GM12801 (cell line): ENCODE data around the gene P4HTM.

Experiments used
- TF ChIP-seq, protein P1 (sequence below): IDR thresholded peaks from one replicate; pipeline ENCODE4 v1.5.1; 2011; ENCODE audit warnings: control low read depth; ENCODE audit not compliant: insufficient read length; ENCODE audit errors: extremely low read depth

P4HTM gene

GRCh38 chr3:49029563-49029884, 39.5 kb downstream of the P4HTM start:
- TF ChIP-seq, protein P1, sequence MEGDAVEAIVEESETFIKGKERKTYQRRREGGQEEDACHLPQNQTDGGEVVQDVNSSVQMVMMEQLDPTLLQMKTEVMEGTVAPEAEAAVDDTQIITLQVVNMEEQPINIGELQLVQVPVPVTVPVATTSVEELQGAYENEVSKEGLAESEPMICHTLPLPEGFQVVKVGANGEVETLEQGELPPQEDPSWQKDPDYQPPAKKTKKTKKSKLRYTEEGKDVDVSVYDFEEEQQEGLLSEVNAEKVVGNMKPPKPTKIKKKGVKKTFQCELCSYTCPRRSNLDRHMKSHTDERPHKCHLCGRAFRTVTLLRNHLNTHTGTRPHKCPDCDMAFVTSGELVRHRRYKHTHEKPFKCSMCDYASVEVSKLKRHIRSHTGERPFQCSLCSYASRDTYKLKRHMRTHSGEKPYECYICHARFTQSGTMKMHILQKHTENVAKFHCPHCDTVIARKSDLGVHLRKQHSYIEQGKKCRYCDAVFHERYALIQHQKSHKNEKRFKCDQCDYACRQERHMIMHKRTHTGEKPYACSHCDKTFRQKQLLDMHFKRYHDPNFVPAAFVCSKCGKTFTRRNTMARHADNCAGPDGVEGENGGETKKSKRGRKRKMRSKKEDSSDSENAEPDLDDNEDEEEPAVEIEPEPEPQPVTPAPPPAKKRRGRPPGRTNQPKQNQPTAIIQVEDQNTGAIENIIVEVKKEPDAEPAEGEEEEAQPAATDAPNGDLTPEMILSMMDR: no peak

- TF ChIP-seq, protein P1: no peak
Measured at GRCh38 chr3:49030321-49030720, 40.3 kb downstream of the P4HTM start.

GRCh38 chr3:49032646-49033304, 42.7 kb downstream of the P4HTM start:
- TF ChIP-seq, protein P1: no peak

DNA sequence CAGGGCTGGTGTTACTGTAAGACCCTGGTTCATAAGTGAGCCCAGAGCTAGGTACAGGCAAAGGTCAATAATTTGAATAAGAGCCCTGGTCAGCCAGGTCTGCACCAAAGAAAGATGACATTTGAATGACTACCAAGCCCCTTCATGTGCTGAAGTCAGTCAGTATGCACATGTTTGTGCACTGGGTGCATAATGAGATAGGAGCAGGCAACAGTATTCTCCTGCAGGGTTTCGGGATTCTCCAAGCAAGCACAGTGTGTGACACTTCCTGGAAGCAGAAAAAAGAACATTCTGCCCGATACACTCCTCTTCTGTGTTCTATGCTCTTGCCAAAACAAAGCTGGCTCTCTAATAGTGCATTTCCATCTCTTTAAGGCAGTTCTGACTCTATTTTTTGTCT, 44.6 kb downstream of the P4HTM start:
- TF ChIP-seq, protein P1: no peak

- TF ChIP-seq, protein P1: no peak
Measured at GRCh38 chr3:49035281-49035680, 45.2 kb downstream of the P4HTM start.

GRCh38 chr3:49053543-49053942, 63.5 kb downstream of the P4HTM start:
- TF ChIP-seq, protein P1: no peak

- TF ChIP-seq, protein P1: no peak
Measured at GRCh38 chr3:49054344-49054862, 64.4 kb downstream of the P4HTM start.
